GM21529 (cell line): Measurements from ENCODE around the gene PIGL.
"Not testable (repeated sequence)": the region's sequence is repeated elsewhere in the genome, so short reads cannot be mapped to it uniquely, and the experiment has no call there.

Experiments
- ATAC-seq: cut with Tn5 transposase; IDR thresholded peaks from one replicate; pipeline ENCODE4 v1.9.1; 2021; ENCODE audit not compliant: unreplicated experiment

PIGL gene

GRCh38 chr17:16273499-16273898 is 56.5 kb downstream of the PIGL start:
- no peak for ATAC-seq

GRCh38 chr17:16273929-16274339 is 56.9 kb downstream of the PIGL start:
- ATAC-seq, result no peak

GRCh38 chr17:16275024-16275423 is 58.0 kb downstream of the PIGL start:
- ATAC-seq, result no peak

- ATAC-seq, result no peak
Observed at GRCh38 chr17:16277163-16277562, 60.2 kb downstream of the PIGL start.

GRCh38 chr17:16281351-16281750 is 64.3 kb downstream of the PIGL start:
- no peak for ATAC-seq

- no peak for ATAC-seq
Observed at GRCh38 chr17:16282522-16282921, 65.5 kb downstream of the PIGL start.

- ATAC-seq, result no peak
Observed at GRCh38 chr17:16283705-16284104, 66.7 kb downstream of the PIGL start.

GRCh38 chr17:16285646-16286008 is 68.6 kb downstream of the PIGL start:
- no peak for ATAC-seq

- peak; percentile 87 for ATAC-seq
Observed at GRCh38 chr17:16286009-16286946, 69.3 kb downstream of the PIGL start.

- no peak for ATAC-seq
Observed at GRCh38 chr17:16286947-16287562, 70.0 kb downstream of the PIGL start.

GRCh38 chr17:16287563-16288027 is 70.6 kb downstream of the PIGL start:
- ATAC-seq, result no peak

- ATAC-seq, result no peak
Observed at GRCh38 chr17:16288860-16289571, 72.0 kb downstream of the PIGL start.

- no peak for ATAC-seq
Observed at GRCh38 chr17:16293931-16294330, 76.9 kb downstream of the PIGL start.

GRCh38 chr17:16294560-16294959 is 77.5 kb downstream of the PIGL start:
- ATAC-seq, result no peak

GRCh38 chr17:16296072-16296471 is 79.1 kb downstream of the PIGL start:
- ATAC-seq, result not testable (repeated sequence)

- ATAC-seq, result no peak
Observed at GRCh38 chr17:16297367-16298139, 80.5 kb downstream of the PIGL start.

- no peak for ATAC-seq
Observed at GRCh38 chr17:16298140-16298662, 81.2 kb downstream of the PIGL start.

- ATAC-seq, result no peak
Observed at GRCh38 chr17:16300554-16300953, 83.5 kb downstream of the PIGL start.

GRCh38 chr17:16301963-16302855 is 85.2 kb downstream of the PIGL start:
- no peak for ATAC-seq

- ATAC-seq, result no peak
Observed at GRCh38 chr17:16302856-16303255, 85.8 kb downstream of the PIGL start.
